ENCODE results near the gene CTTNBP2NL. TPM values are rescaled to one million over a fixed set of nuclear protein-coding genes. Genes with fewer than 3 reads are reported as not detected.
A peak's percentile ranks its signal among the peaks of the same experiment; 100 is the strongest.
"Not testable (repeated sequence)": the region's sequence is repeated elsewhere in the genome, so short reads cannot be mapped to it uniquely, and the experiment has no call there.

Gene CTTNBP2NL
- total RNA-seq, 4 donors from 2014 or later: 25.9 to 59.4 (median 49.3) TPM

DNA sequence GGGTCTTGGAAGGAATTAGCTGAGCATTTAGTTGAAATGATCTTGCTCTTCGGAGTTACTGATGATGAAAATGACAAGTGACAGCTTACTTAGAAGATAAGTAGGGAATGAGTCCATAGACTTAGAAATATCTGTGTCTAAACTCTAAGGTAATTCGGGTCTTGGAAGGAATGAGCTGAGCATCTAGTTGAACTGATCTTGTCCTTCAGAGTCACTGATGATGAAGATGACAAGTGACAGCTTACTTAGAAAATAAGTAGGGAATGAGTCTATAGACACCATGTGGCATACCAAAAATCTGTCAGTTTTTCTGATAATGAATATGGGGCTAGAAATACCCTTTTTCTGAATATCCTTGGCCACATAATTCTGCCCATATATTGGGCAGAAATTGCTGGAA is 14.7 kb downstream of the CTTNBP2NL start:
- Histone ChIP-seq H3K27ac (no peak overlapping the region), H3K36me3 (peaks cover 32% of the 10 kb centered on the region), H3K9me3 (no peaks in the 10 kb centered on the region), H3K4me1 (peaks cover 12% of the 10 kb centered on the region), H3K27me3 (no peaks in the 10 kb centered on the region), H3K4me3 (no peak overlapping the region)
- TF ChIP-seq POLR2A (IDR thresholded peaks at IDR 0.05) (no peak), POLR2AphosphoS5 (IDR thresholded peaks at IDR 0.05) (no peak), EP300 (IDR thresholded peaks at IDR 0.05) (no peak)
- TF ChIP-seq, protein P1, sequence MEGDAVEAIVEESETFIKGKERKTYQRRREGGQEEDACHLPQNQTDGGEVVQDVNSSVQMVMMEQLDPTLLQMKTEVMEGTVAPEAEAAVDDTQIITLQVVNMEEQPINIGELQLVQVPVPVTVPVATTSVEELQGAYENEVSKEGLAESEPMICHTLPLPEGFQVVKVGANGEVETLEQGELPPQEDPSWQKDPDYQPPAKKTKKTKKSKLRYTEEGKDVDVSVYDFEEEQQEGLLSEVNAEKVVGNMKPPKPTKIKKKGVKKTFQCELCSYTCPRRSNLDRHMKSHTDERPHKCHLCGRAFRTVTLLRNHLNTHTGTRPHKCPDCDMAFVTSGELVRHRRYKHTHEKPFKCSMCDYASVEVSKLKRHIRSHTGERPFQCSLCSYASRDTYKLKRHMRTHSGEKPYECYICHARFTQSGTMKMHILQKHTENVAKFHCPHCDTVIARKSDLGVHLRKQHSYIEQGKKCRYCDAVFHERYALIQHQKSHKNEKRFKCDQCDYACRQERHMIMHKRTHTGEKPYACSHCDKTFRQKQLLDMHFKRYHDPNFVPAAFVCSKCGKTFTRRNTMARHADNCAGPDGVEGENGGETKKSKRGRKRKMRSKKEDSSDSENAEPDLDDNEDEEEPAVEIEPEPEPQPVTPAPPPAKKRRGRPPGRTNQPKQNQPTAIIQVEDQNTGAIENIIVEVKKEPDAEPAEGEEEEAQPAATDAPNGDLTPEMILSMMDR (IDR thresholded peaks at IDR 0.05): no peak
- 90% methylated on average over 2 of the region's 2 CpGs for WGBS
- DNase-seq (ENCODE audit: low spot score in 2 of 2): no peak

DNA sequence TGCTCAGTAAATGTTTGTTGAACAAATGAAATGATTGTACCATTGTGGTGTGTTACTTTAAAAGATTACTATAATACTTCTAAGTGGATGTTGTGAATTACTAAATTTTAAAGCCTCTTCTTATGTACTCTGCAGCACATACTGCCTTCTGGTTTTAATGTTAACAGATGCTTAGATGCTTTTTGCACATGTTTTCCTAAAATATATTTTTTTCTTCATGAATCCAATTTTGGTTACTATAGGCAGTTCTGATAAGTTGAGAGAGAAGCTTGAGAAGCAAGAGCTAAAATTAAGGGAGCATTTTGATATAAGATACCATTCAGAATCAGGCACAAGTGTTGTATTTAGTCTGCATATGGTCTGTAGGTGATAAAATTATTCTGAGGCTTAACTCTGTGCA is 21.3 kb downstream of the CTTNBP2NL start:
- H3K4me3 ChIP-seq: no peak overlapping the region
- no peak overlapping the region for H3K27ac ChIP-seq
- DNase-seq (ENCODE audit: low spot score in 2 of 2): no peak
- H3K36me3 ChIP-seq: peaks cover 45% of the 10 kb centered on the region
- TF ChIP-seq EP300 (IDR thresholded peaks at IDR 0.05): no peak
- no peak for TF ChIP-seq POLR2AphosphoS5 (IDR thresholded peaks at IDR 0.05)
- TF ChIP-seq POLR2A (IDR thresholded peaks at IDR 0.05): no peak
- TF ChIP-seq, protein P1 (IDR thresholded peaks at IDR 0.05): no peak
- no peaks in the 10 kb centered on the region for H3K9me3 ChIP-seq
- H3K27me3 ChIP-seq: no peaks in the 10 kb centered on the region
- H3K4me1 ChIP-seq: peaks cover 3% of the 10 kb centered on the region

DNA sequence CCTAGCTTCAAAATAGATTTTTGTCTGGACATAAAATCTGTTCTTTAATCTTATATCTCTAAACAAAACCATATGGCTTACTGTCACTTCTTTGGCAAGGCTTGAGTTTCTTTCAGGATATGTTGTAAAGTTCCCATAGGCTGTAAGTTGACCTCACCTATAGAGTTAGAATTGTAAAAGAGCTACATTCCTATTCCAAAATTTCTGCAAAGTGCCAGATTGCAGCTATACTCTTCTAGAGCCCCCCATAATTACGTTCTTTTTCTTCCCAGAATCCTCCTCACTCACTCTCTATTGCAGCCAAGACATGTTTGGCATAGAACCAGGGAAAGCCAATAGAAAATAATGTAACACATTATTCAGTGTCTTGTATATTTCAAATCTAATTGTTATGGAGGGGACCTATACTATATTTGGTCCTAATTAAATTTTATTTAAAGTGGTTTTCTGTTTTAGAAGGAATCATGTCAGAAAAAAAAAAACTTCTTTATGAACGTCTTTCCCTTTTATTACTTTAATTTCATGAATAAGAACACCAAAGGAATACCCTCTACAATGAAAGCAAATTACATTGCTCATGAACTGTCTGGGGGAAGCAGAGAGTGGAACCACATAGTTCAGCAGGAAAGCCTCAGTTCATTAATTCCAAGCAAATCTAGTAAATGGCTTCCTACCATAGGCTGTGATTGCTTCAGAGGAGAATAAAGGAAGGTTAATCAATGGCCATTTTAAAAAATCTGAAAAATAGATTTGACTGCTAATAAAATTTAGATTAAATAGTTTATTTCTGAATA is 22.3 kb downstream of the CTTNBP2NL start:
- TF ChIP-seq EP300 (IDR thresholded peaks at IDR 0.05) (no peak), POLR2AphosphoS5 (IDR thresholded peaks at IDR 0.05) (no peak)
- Histone ChIP-seq H3K36me3 (peaks cover 43% of the 10 kb centered on the region), H3K4me1 (peaks cover 3% of the 10 kb centered on the region)

DNA sequence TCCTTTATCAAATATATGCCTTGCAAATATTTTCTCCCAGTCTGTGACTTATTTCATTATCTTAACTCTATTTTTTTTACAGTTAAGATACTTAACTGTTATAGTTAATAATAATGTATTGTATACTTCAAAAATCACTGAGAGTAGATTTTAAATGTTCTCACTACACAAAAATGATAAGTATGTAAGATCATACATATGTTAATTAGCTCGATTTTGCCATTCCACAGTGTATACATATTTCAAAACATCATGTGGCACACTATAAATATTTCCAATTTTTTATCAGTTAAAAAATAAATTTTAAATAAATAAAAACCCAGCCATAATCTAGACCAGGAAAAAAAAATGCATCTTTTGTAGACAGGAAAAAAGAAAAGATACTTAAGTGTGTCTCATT is 27.2 kb downstream of the CTTNBP2NL start:
- Histone ChIP-seq H3K27ac (no peak overlapping the region), H3K4me3 (no peak overlapping the region), H3K36me3 (peaks cover 5% of the 10 kb centered on the region), H3K9me3 (no peaks in the 10 kb centered on the region), H3K27me3 (no peaks in the 10 kb centered on the region), H3K4me1 (peaks cover 3% of the 10 kb centered on the region)
- DNase-seq (ENCODE audit: low spot score in 2 of 2): no peak
- 48% methylated on average over 1 of the region's 1 CpG for WGBS
- TF ChIP-seq POLR2A (IDR thresholded peaks at IDR 0.05) (no peak), POLR2AphosphoS5 (IDR thresholded peaks at IDR 0.05) (no peak), EP300 (IDR thresholded peaks at IDR 0.05) (no peak)
- TF ChIP-seq, protein P1 (IDR thresholded peaks at IDR 0.05): no peak

More for the DNA sequence above, 22.3 kb downstream of the CTTNBP2NL start:
- Histone ChIP-seq H3K4me3 (no peak overlapping the region), H3K9me3 (no peaks in the 10 kb centered on the region), H3K27me3 (no peaks in the 10 kb centered on the region), H3K27ac (no peak overlapping the region)
- 67% methylated on average over 2 of the region's 2 CpGs for WGBS
- DNase-seq (ENCODE audit: low spot score in 2 of 2): no peak

DNA sequence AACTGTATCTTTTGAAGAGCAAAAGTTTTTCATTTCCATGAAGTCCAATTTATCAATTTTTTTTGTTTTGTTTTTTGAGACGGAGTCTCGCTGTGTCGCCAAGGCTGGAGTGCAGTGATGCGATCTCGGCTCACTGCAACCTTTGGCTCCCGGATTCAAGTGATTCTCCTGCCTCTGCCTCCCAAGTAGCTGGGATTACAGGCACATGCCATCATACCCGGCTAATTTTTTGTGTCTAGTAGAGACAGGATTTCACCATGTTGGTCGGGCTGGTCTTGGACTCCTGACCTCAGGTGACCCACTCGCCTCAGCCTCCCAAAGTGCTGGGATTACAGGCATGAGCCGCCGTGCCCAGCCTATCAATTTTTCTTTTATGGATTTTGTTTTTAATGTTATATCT is 27.7 kb downstream of the CTTNBP2NL start:
- 94% methylated on average over 11 of the region's 11 CpGs for WGBS
- not testable (repeated sequence) for H3K27ac ChIP-seq; H3K9me3 ChIP-seq; H3K4me1 ChIP-seq; H3K27me3 ChIP-seq; H3K36me3 ChIP-seq; H3K4me3 ChIP-seq; DNase-seq (ENCODE audit: low spot score in 2 of 2)

DNA sequence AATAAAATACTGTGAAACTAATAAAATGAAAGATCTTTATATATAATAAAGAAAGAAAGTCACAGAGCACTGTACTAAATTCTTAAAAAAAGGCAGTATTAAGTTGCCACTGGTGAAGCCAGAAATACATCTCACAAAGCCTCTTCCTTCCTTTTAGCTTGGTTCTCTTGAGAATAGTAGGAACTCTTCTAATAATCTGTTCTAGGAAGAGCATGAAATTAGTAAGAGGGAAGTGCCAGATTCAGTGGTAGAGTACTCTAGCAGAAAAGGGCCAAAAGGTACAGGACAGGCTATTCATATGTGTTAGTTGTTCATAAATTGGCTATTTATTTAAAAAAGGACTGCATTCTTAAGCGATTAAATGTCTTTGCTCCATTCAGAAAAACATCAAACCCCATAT is 33.7 kb downstream of the CTTNBP2NL start:
- Histone ChIP-seq H3K27me3 (no peaks in the 10 kb centered on the region), H3K9me3 (no peaks in the 10 kb centered on the region), H3K4me3 (no peak overlapping the region), H3K36me3 (no peaks in the 10 kb centered on the region), H3K4me1 (peaks cover 7% of the 10 kb centered on the region), H3K27ac (peak overlapping the region; percentile 62)
- DNase-seq (ENCODE audit: low spot score in 2 of 2): no peak
- WGBS: 86% methylated on average over 1 of the region's 1 CpG
- TF ChIP-seq, protein P1 (IDR thresholded peaks at IDR 0.05): no peak
- TF ChIP-seq EP300 (IDR thresholded peaks at IDR 0.05): no peak
- TF ChIP-seq POLR2A (IDR thresholded peaks at IDR 0.05): no peak
- no peak for TF ChIP-seq POLR2AphosphoS5 (IDR thresholded peaks at IDR 0.05)

All from suprapubic skin (tissue), 4 donors.